HG02759 (cell line): ENCODE results near the gene GOLGA3.
"Not testable (repeated sequence)": the region's sequence is repeated elsewhere in the genome, so short reads cannot be mapped to it uniquely, and the experiment has no call there.

ENCODE experiments used
- ATAC-seq: cut with Tn5 transposase; IDR thresholded peaks from one replicate; pipeline ENCODE4 v1.9.1; 2021; ENCODE audit warnings: mild to moderate bottlenecking, moderate library complexity; ENCODE audit not compliant: unreplicated experiment

Gene GOLGA3

DNA sequence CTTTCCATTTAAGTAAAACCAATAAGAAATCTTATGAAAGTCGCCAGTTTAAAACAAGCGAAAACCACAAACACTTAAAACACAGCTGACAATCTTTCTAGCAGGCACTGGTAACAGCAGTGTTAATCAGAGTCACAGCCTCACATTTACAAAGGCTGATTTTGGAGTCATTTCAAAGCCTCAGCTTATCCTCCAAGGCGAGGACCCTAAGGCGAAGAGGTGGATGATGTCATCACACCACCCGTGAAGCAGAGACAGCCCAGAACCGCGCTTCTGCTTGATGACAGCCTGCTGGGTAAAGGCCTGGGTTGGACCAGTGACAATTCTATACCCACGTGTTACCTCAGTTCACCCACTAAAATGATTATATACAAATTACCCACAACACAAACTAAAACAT, 10.1 kb downstream of the GOLGA3 start:
- ATAC-seq: no peak

- no peak for ATAC-seq
These were observed 14.4 kb downstream of the GOLGA3 start for GRCh38 chr12:132814232-132814631.

- peak; percentile 44 for ATAC-seq
These were observed 15.2 kb downstream of the GOLGA3 start for GRCh38 chr12:132813443-132813842.

DNA sequence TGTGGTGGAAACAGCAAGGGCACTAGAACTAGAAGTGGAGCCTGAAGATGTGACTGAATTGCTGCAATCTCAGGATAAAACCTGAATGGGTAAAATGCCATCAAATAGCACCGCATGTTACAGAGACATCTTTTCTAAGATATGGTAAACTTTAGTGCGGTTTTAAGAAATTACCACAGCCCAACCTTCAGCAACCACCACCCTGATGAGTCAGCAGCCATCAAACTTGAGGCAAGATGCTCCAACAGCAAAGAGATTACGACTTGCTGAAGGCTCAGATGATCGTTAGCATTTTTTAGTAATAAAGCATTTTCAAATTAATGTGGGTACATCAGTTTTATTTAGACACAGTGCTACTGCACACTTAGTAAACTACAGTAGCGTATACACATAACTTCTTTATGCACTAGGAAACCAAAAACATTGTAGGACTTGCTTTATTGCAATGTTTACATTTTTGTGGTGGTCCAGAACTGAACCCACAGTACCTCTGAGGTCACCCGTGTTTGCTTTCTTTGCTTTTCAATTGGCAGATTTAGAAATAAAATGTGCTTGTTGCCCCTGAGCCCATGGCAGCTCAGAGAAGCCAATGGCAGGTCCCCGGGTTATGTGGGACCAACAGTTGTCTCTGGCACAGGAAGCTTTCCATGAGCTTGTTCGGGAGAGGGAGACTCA, 15.9 kb downstream of the GOLGA3 start:
- ATAC-seq: no peak

DNA sequence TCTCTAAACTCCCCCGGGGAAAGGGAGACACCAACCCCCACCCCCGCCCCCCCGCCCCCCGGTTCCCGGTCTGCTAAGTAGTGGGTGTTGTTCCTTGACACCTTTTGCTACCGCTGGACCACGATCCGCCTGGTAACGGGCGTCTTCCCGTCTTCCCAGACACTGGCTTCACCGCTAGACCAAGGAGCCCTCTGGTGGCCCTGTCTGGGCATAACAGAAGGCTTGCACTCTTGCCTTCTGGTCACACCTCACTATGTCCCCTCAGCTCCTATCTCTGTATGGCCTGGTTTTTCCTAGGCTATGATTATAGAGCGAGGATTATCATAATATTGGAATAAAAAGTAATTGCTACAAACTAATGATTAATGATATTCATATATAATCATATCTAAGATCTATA, 19.3 kb downstream of the GOLGA3 start:
- ATAC-seq: not testable (repeated sequence)

DNA sequence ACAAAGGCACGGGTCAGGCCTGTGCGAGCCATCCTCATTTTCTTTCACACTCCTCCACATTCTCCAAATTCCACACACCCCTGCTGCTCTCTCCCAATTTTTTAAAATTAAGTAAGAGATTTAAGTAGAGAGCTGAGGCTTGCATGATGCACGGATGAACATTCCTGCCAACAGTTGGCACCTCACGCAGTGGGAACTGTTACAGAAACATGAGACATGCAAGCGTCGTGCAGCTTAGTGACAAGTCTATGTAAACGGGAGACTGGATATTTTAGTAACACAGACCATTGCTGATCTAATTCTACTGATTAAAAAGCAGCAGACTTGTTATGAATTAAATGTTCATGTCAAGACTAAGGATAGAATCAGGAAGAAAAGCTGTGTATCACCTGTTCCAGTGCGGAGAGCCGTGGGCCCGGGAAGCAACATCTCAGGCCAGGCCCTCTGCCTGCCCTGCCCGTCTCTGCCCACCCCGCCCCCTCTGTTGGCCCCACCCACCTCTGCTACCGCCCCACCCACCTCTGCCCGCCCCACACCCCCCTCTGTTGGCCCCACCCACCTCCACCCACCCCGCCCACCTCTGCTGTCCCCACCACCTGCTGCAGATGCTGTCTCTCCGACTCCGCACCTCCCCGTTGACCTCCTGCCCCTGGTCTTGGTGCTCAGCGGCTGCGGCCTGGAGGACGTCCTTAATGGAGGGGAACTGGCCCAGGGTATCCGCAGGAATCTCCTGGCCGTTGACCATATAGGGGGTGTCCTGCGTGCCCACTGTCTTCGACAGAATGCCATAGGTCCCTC, 21.2 kb downstream of the GOLGA3 start:
- no peak for ATAC-seq

DNA sequence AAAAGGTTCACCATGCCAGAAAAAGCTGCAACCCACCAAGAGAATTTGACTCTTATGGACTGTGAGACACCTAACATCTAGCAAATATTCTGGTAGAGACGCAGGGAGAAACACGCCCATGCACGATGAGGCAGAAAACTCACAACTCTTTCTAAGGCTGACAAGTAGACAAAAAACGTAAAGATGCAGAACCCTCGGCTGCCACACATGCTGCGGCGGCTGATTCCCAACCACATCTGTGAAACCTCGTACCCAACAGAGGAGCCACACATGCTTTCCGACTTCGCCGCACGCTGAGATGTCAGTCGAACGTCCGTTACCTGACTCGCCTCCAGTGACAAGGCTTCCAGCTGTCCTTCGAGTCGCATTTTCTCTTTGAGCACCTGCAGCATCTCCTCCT, 21.8 kb downstream of the GOLGA3 start:
- no peak for ATAC-seq

DNA sequence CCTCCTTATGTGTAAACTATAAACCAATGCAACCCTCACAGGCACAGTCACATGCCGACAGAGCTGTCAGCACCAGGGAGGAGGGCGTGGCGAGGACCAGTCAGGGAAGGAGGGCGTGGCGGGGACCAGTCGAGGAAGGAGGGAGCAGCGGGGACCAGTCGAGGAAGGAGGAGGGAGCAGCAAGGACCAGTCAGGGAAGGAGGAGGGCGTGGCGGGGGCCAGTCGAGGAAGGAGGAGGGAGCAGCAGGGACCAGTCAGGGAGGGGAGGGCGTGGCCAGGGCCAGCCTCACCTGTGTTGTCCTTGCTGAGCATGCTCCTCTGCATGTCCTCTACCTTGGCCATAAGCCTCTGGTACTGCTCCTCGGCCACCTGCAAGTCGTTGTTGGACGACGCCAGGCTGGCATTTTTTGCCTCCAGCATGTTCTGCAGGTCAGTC, 24.2 kb downstream of the GOLGA3 start:
- no peak for ATAC-seq

- no peak for ATAC-seq
These were observed 24.8 kb downstream of the GOLGA3 start for GRCh38 chr12:132803888-132804287.

DNA sequence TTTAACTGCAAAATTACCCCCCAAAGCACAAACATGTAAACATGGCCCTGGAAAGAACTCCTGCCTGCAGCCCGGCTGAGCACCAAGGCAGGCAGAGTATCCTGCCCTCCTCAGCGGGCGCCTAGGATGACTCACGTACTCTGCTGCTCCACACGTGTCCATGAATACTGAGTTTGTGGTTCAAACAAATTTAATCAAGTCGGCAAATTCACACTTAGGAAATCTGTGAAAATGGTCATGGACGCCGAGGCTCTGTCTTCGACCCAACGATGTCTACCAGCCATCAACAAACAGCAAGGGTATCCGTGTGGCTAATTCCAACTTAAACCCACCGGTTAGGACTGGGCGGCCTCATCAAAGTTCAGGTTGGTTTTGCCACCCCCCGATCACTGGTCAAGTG, 25.5 kb downstream of the GOLGA3 start:
- ATAC-seq: no peak

DNA sequence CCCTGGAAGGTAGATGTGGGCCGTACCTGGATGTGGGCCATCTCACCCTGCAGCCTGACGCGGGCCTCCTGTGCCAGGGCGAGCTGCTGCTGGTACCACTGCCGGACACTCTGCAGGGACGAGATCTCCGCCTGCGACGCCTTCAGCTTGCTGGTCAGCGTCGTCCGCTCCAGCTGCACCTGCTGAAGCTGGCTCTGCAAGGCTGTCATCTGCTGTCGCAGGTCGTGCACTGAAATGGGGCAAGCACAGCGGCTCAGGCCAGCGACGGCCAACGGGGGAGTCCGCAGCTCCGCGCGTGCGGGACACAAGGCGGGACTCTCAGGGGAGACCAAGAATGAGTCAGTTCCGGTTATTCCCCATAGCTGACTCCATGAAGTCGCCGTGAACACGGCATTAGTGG, 26.9 kb downstream of the GOLGA3 start:
- ATAC-seq: no peak

- no peak for ATAC-seq
These were observed 29.8 kb downstream of the GOLGA3 start for GRCh38 chr12:132798836-132799235.

GRCh38 chr12:132797820-132798570, 30.7 kb downstream of the GOLGA3 start:
- no peak for ATAC-seq

GRCh38 chr12:132795847-132796246, 32.8 kb downstream of the GOLGA3 start:
- no peak for ATAC-seq

DNA sequence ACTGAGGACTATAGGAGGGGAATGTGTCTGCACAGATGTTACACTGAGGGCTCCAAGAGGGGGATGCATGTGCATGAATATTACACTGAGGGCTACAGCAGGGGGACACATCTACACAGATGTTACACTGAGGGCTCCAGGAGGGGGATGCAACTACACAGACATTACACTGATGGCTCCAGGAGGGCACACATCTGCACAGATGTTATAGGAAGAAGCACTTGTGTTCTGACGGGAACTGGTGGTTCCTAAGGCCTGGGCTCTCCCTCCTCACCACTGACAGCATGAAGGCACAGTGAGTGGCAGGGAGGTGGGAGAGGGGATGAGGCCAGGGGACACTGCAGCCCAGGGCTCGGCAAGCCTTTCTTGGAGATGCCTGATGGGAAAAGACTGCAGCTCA, 36.7 kb downstream of the GOLGA3 start:
- not testable (repeated sequence) for ATAC-seq

GRCh38 chr12:132789099-132789471, 39.6 kb downstream of the GOLGA3 start:
- ATAC-seq: no peak

- no peak for ATAC-seq
These were observed 40.1 kb downstream of the GOLGA3 start for GRCh38 chr12:132788375-132789098.

- ATAC-seq: no peak
These were observed 40.8 kb downstream of the GOLGA3 start for GRCh38 chr12:132787877-132788276.

DNA sequence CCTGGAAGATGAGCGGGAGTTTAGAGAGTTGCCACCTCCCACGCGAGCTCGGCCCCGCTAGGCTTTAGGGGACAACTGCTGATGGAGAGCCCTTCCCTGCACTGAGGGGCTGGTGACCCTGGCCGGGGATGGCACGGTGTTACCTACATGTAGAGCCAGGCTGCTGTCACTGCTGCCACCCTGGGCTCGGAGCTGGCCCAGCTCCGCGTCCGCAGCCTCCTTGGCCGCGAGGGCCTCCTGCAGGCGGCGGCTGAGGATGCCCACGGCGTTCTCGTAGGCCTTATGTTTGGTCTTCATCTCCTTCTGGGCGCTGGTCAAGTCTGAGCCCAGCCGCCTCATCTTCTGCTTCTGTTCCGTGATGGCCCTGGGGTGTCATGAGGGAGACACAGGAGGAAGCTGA, 42.5 kb downstream of the GOLGA3 start:
- no peak for ATAC-seq

GRCh38 chr12:132784580-132784979, 44.1 kb downstream of the GOLGA3 start:
- ATAC-seq: no peak

- no peak for ATAC-seq
These were observed 44.6 kb downstream of the GOLGA3 start for GRCh38 chr12:132783917-132784531.
